H1 (cell line): ENCODE results near the gene PPP1CA. TPM values are rescaled to one million over a fixed set of nuclear protein-coding genes. Genes with fewer than 3 reads are reported as not detected.

Source experiments
- CTCF ChIA-PET: fragments of 300-600 bp; sonication (Branson Sonifier 250); formaldehyde crosslinking; loops from one replicate; lab custom pipeline; 2021; ENCODE audit not compliant: partially characterized antibody; lab: Charles Lee
- POLR2A ChIA-PET: fragments of 300-600 bp; sonication (Branson Sonifier 250); formaldehyde crosslinking; loops from one replicate; lab custom pipeline; 2021; ENCODE audit warnings: inconsistent platforms; ENCODE audit not compliant: partially characterized antibody; lab: Charles Lee
- DNase-seq, 2 experiments: peaks; one replicate each; pipeline versions ENCODE4 v3.0.0 to v3.0.0-alpha.2; 2010 to 2022; ENCODE audit warnings: low spot score in 2 of 2, low read depth in 1 of 2, mixed read lengths in 1 of 2
- FAIRE-seq: peaks from 2 replicates; lab custom pipeline; 2011; peaks lifted over from hg19 to GRCh38; lab: Jason Lieb, UNC
- H2AFZ ChIP-seq: 2 replicates; pipeline ENCODE4 v1.8.1; 2012; ENCODE audit warnings: low read length, inconsistent platforms
- H2AK5ac ChIP-seq: 2 replicates; pipeline ENCODE4 v1.6.1; 2013; ENCODE audit warnings: low read depth, low read length
- H2BK120ac ChIP-seq: replicated peaks from 2 replicates; pipeline ENCODE3; 2013; ENCODE audit warnings: low read depth, low read length, inconsistent platforms
- H2BK12ac ChIP-seq: 2 replicates; pipeline ENCODE4 v1.6.1; 2013; ENCODE audit warnings: low read depth, low read length
- H2BK15ac ChIP-seq: 2 replicates; pipeline ENCODE4 v1.6.1; 2013; ENCODE audit warnings: low read length
- H2BK20ac ChIP-seq: 2 replicates; pipeline ENCODE4 v1.6.1; 2013; ENCODE audit warnings: low read length
- H2BK5ac ChIP-seq: 2 replicates; pipeline ENCODE4 v1.6.1; 2013; ENCODE audit warnings: low read depth, low read length
- H3K14ac ChIP-seq: 2 replicates; pipeline ENCODE4 v1.6.1; 2013; ENCODE audit warnings: inconsistent platforms; ENCODE audit not compliant: insufficient read length
- H3K18ac ChIP-seq: 2 replicates; pipeline ENCODE4 v1.6.1; 2013; ENCODE audit warnings: low read length; ENCODE audit errors: extremely low read depth
- H3K23ac ChIP-seq: 2 replicates; pipeline ENCODE4 v1.6.1; 2013; ENCODE audit warnings: inconsistent platforms; ENCODE audit not compliant: insufficient read length
- H3K23me2 ChIP-seq: 2 replicates; pipeline ENCODE4 v1.6.1; 2013; ENCODE audit warnings: low read depth, low read length
- H3K27ac ChIP-seq: 2 replicates; pipeline ENCODE4 v1.6.1; 2011; ENCODE audit warnings: low read depth, low read length, inconsistent platforms
- H3K27me3 ChIP-seq, 4 experiments: replicated peaks in 1 of 4; 1 replicate in 1 of 4; 2 replicates in 3 of 4; pipeline versions ENCODE4 v1.6.1 to v1.8.1; 2011 to 2013; ENCODE audit warnings: low read length in 3 of 4, mild to moderate bottlenecking in 3 of 4, inconsistent platforms in 2 of 4, mixed read lengths in 2 of 4, moderate library complexity in 1 of 4; ENCODE audit not compliant: control insufficient read depth in 3 of 4, insufficient read depth in 3 of 4; ENCODE audit errors: extremely low read depth in 1 of 4
- H3K36me3 ChIP-seq, 4 experiments: 2 replicates each; pipeline versions ENCODE4 v1.6.1 to v1.8.1; 2011 to 2013; ENCODE audit warnings: mild to moderate bottlenecking in 4 of 4, low read length in 3 of 4, moderate library complexity in 2 of 4, control low read depth in 1 of 4, inconsistent platforms in 1 of 4; ENCODE audit not compliant: insufficient read depth in 4 of 4, control insufficient read depth in 2 of 4
- H3K4ac ChIP-seq: replicated peaks from 2 replicates; pipeline ENCODE3; 2013; ENCODE audit warnings: low read length, low read depth, mixed read lengths, inconsistent platforms; ENCODE audit not compliant: insufficient read length
- H3K4me1 ChIP-seq, 4 experiments: replicated peaks in 1 of 4; 1 replicate in 1 of 4; 2 replicates in 3 of 4; pipeline versions ENCODE4 v1.6.1 to v1.8.1; 2011 to 2013; ENCODE audit warnings: low read length in 3 of 4, inconsistent platforms in 2 of 4, mixed read lengths in 1 of 4; ENCODE audit not compliant: insufficient read depth in 4 of 4, control insufficient read depth in 3 of 4
- H3K4me2 ChIP-seq, 2 experiments: 2 replicates each; pipeline versions ENCODE4 v1.6.1 to v1.8.1; 2011 to 2013; ENCODE audit warnings: low read depth in 2 of 2, low read length in 2 of 2, control low read depth in 1 of 2, inconsistent platforms in 1 of 2, mild to moderate bottlenecking in 1 of 2; ENCODE audit not compliant: insufficient read depth in 1 of 2
- H3K4me3 ChIP-seq, 4 experiments: fragments of 200-600, 300-600 bp in 1 of 4; sonication (generic), shearing (Covaris generic), sonication (Bioruptor Twin) in 1 of 4; 2 replicates each; pipeline versions ENCODE4 v1.5.1 to v1.8.1; 2011 to 2016; ENCODE audit warnings: low read length in 4 of 4, low read depth in 3 of 4, control low read depth in 2 of 4, inconsistent platforms in 2 of 4, mild to moderate bottlenecking in 2 of 4, mixed read lengths in 1 of 4, moderate library complexity in 1 of 4; ENCODE audit not compliant: insufficient read depth in 2 of 4; ENCODE audit errors: extremely low read depth in 1 of 4
- H3K56ac ChIP-seq: replicated peaks from 2 replicates; pipeline ENCODE3; 2013; ENCODE audit warnings: low read depth, mild to moderate bottlenecking, mixed read lengths, low read length, inconsistent platforms; ENCODE audit not compliant: insufficient read length
- H3K79me1 ChIP-seq: 2 replicates; pipeline ENCODE4 v1.6.1; 2013; ENCODE audit warnings: low read depth, low read length, control low read depth
- H3K79me2 ChIP-seq, 2 experiments: 2 replicates each; pipeline versions ENCODE4 v1.6.1 to v1.8.1; 2012 to 2013; ENCODE audit warnings: low read length in 2 of 2, mild to moderate bottlenecking in 2 of 2, inconsistent platforms in 1 of 2; ENCODE audit not compliant: insufficient read depth in 2 of 2, control insufficient read depth in 1 of 2
- H3K9ac ChIP-seq, 4 experiments: replicated peaks in 1 of 4; 1 replicate in 1 of 4; 2 replicates in 3 of 4; pipeline versions ENCODE4 v1.6.1 to v1.8.1; 2011 to 2013; ENCODE audit warnings: low read depth in 3 of 4, low read length in 3 of 4, control low read depth in 2 of 4, mild to moderate bottlenecking in 2 of 4, moderate library complexity in 2 of 4, inconsistent platforms in 1 of 4; ENCODE audit errors: extremely low read depth in 1 of 4
- H3K9me3 ChIP-seq, 2 experiments: 2 replicates each; pipeline versions ENCODE4 v1.6.1 to v1.8.1; 2012 to 2013; ENCODE audit warnings: mild to moderate bottlenecking in 2 of 2, moderate library complexity in 2 of 2, control low read depth in 1 of 2, inconsistent platforms in 1 of 2, low read depth in 1 of 2, low read length in 1 of 2, mixed read lengths in 1 of 2; ENCODE audit not compliant: insufficient read depth in 2 of 2
- H4K20me1 ChIP-seq, 2 experiments: replicated peaks in 1 of 2; 2 replicates each; pipeline versions ENCODE3 to v1.8.1; 2011 to 2013; ENCODE audit warnings: inconsistent platforms in 2 of 2, low read length in 2 of 2, mild to moderate bottlenecking in 1 of 2; ENCODE audit not compliant: insufficient read depth in 2 of 2, control insufficient read depth in 1 of 2
- H4K5ac ChIP-seq: 2 replicates; pipeline ENCODE4 v1.6.1; 2013; ENCODE audit warnings: low read length, low read depth, mixed read lengths, inconsistent platforms; ENCODE audit not compliant: insufficient read length
- H4K8ac ChIP-seq: 2 replicates; pipeline ENCODE4 v1.8.0; 2013; ENCODE audit warnings: mild to moderate bottlenecking, moderate library complexity, low read length, inconsistent platforms; ENCODE audit not compliant: insufficient read depth; ENCODE audit errors: extremely low read depth
- H4K91ac ChIP-seq: replicated peaks from 2 replicates; pipeline ENCODE3; 2013; ENCODE audit warnings: low read length, mixed read lengths, inconsistent platforms; ENCODE audit not compliant: insufficient read length
- CBX8 ChIP-seq: fragments of 300-800, 300-1000 bp; sonication (generic); IDR thresholded peaks from 2 replicates; pipeline ENCODE4 v1.7.1; 2016; ENCODE audit warnings: low read depth, low read length, borderline replicate concordance
- GTF2F1 ChIP-seq: IDR thresholded peaks from 2 replicates; pipeline ENCODE4 v1.6.1; 2012; ENCODE audit warnings: low read depth, low read length, improper control_type of control experiment, borderline replicate concordance
- RBBP5 ChIP-seq: IDR thresholded peaks from 2 replicates; pipeline ENCODE4 v1.7.1; 2012; ENCODE audit warnings: low read depth, mild to moderate bottlenecking, inconsistent platforms, low read length, moderate library complexity, borderline replicate concordance
- RFX5 ChIP-seq: IDR thresholded peaks from 2 replicates; pipeline ENCODE4 v1.6.1; 2011; ENCODE audit warnings: low read depth, low read length, improper control_type of control experiment, borderline replicate concordance
- RXRA ChIP-seq: IDR thresholded peaks from 2 replicates; pipeline ENCODE4 v1.6.1; 2011; ENCODE audit warnings: low read depth, mild to moderate bottlenecking, low read length, moderate library complexity; ENCODE audit not compliant: insufficient read depth
- SIRT6 ChIP-seq: IDR thresholded peaks from one replicate; pipeline ENCODE4 v1.7.1; 2012; ENCODE audit warnings: low read length, inconsistent platforms
- TAF7 ChIP-seq: optimal IDR thresholded peaks from 2 replicates; pipeline ENCODE3; 2011; ENCODE audit warnings: low read depth, mild to moderate bottlenecking, inconsistent platforms, low read length, moderate library complexity, borderline replicate concordance
- TEAD4 ChIP-seq: IDR thresholded peaks from 2 replicates; pipeline ENCODE4 v1.6.1; 2012; ENCODE audit warnings: low read depth, low read length, inconsistent platforms, mixed read lengths
- WGBS, 2 experiments: shearing (Covaris generic) in 1 of 2; methylation state at CpG; one replicate each; pipeline versions ENCODE4 v1.1.6 to v1.1.7; 2013 to 2015; ENCODE audit warnings: low lambda C conversion rate in 2 of 2, mixed read lengths in 2 of 2, inconsistent platforms in 1 of 2, low coverage in 1 of 2, missing lambda C conversion rate in 1 of 2; ENCODE audit not compliant: insufficient replicate concordance in 2 of 2, insufficient coverage in 1 of 2, insufficient read length in 1 of 2; ENCODE audit errors: extremely low coverage in 1 of 2, missing lambda C conversion rate in 1 of 2; 5-methylcytosine and 5-hydroxymethylcytosine counted together
- polyA plus RNA-seq, 7 experiments: library from polyadenylated mRNA; depleted of rRNA in 3 of 7; stranded (reverse) in 5 of 7; unstranded in 2 of 7; fragments of >200 nt in 5 of 7; fragments of 200-250 nt in 2 of 7; gene quantifications; 1 replicate in 5 of 7; 2 replicates in 1 of 7; 4 replicates in 1 of 7; pipeline versions ENCODE4 v1.2.1 to v1.2.3, GENCODE V29; 2011 to 2013; ENCODE audit warnings: missing spikeins in 2 of 7, mixed read lengths in 2 of 7
- total RNA-seq: library from RNA; stranded (reverse); fragmentation: NEBNext Ultra II Directional; extraction: Animal tissue kit (Norgen Biotek cat#: 25700); gene quantifications from 2 replicates; pipeline ENCODE4 v1.2.1, GENCODE V29; 2021

PPP1CA gene
- total and polyA plus RNA-seq, 2 of the 8 experiments (the other 6 are each of a cell fraction or from before 2014, with no cell fraction given), result 198 to 359 TPM

DNA sequence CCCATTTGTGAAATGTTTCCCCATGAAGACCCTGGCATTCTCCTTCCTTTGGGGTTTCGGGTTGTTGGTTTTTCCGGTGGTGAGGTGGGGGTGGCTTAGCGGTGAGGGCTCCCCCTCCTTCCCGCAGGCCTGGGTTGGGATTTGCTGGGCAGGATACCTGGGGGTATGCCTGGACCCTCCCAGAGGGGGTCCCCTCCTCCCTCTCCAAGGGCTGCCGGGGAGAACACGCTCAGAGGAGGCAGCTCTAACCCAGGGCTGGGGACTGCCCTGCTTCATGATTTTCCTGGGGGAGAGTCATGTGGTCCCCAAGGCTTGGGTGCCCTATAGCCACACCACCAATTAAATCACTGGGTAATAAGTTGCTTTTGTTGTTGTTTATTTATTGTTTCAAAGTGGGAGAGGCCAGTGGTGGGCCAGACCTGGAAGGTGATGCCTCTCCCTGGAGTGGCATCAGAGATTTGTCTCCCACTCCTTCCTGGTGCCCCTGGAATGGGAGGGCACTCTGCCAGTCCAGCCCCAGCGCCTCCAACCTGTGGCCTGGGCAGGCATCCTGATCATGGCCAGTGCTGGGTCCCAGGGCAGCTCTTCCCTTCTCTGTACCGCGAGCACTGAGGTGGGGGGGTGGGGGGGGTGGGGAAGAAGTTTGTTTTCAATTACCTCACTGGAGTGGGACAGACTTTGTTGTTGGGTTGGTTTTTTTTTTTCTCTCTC, 26.9 kb downstream of the PPP1CA start:
- Histone ChIP-seq H3K4ac (no peak overlapping the region), H3K56ac (no peak overlapping the region), H3K14ac (no peak overlapping the region), H4K91ac (no peak overlapping the region), H3K4me1 (peaks cover 0 to 50% (median 41%) of the 10 kb centered on the region in 4 experiments; a peak in 6 of 7 replicates), H2AK5ac (no peak overlapping the region; the same call in 1 of the 2 replicates), H4K8ac (no peak overlapping the region), H3K23me2 (peaks cover 25% of the 10 kb centered on the region; the same call in 1 of the 2 replicates), H4K20me1 (peaks cover 0 to 5% of the 10 kb centered on the region in 2 experiments), H2BK12ac (0 out of 2 replicates have a peak overlapping the region, but pooled peaks have one; percentile 50), H3K27me3 (peaks cover 7 to 62% (median 53%) of the 10 kb centered on the region in 4 experiments), H3K9me3 (no peaks in the 10 kb centered on the region), H2AFZ (no peak overlapping the region), H3K79me2 (no peaks in the 10 kb centered on the region), H2BK120ac (no peak overlapping the region), H3K18ac (peak overlapping the region; percentile 87), H3K9ac (no peak overlapping the region), H2BK20ac (no peak overlapping the region), H2BK15ac (0 out of 2 replicates have a peak overlapping the region, but pooled peaks have one; percentile 81), H3K4me2 (peak overlapping the region; percentile 87 to 96), H3K4me3 (peak overlapping the region; percentile 41 to 77 (median 51); a peak in 7 of 8 replicates), H3K79me1 (no peaks in the 10 kb centered on the region), H3K23ac (no peak overlapping the region), H3K27ac (no peak overlapping the region), H2BK5ac (peak overlapping the region; percentile 71; the same call in 1 of the 2 replicates), H3K36me3 (no peaks in the 10 kb centered on the region), H4K5ac (no peak overlapping the region)
- DNase-seq (peak in 1 of 2 experiments; percentile 63), FAIRE-seq (no peak)
- 7% methylated on average over 7 of the region's 9 CpGs; no CpG with 5 or more reads in 1 of the 2 experiments for WGBS, 2 experiments
- no peak for TF ChIP-seq RFX5
- TF ChIP-seq SIRT6, result no peak
- TF ChIP-seq TAF7, result no peak
- TF ChIP-seq GTF2F1, result no peak
- no peak for TF ChIP-seq CBX8
- TF ChIP-seq RBBP5, result no peak
- TF ChIP-seq RXRA, result no peak
- TF ChIP-seq TEAD4, result no peak
- POLR2A ChIA-PET, result interaction anchor here (0.9 to 2.3 kb wide), 8 partner anchors 7 to 104 kb away, joined by 3 to 7 read pairs (median 3); partner anchors contain the start of gene POLD4
- CTCF ChIA-PET, result interaction anchor here (0.7 to 34.8 kb wide), 7 partner anchors 7 to 254 kb away, joined by 3 to 1305 read pairs (median 7); partner anchors contain the start of genes POLD4 and RAD9A
